ENCODE results near the gene UGT1A7.

DNA sequence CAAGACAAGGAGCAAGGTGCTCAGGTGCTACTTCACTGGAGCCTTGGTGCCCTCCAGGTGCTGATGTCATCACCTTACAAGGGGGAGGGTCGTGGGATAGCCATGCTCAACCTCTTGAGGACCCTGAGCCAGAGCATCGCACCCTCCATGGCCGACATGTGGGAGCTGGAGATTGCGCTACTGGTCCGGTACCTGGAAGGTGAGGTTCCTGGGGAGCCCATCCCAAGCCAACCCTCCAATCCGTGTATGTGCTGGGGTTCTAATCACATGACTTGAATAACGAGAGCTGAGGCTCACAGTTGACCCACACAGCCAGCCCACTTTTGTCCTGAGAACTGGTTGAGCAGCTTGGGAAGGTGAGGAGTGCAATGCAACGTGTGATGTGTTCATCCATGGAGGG lies 122.3 kb downstream of the UGT1A7 start:
- TF ChIP-seq, protein P1, sequence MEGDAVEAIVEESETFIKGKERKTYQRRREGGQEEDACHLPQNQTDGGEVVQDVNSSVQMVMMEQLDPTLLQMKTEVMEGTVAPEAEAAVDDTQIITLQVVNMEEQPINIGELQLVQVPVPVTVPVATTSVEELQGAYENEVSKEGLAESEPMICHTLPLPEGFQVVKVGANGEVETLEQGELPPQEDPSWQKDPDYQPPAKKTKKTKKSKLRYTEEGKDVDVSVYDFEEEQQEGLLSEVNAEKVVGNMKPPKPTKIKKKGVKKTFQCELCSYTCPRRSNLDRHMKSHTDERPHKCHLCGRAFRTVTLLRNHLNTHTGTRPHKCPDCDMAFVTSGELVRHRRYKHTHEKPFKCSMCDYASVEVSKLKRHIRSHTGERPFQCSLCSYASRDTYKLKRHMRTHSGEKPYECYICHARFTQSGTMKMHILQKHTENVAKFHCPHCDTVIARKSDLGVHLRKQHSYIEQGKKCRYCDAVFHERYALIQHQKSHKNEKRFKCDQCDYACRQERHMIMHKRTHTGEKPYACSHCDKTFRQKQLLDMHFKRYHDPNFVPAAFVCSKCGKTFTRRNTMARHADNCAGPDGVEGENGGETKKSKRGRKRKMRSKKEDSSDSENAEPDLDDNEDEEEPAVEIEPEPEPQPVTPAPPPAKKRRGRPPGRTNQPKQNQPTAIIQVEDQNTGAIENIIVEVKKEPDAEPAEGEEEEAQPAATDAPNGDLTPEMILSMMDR (IDR thresholded peaks at IDR 0.05; ENCODE audit: low read depth, low read length, poor library complexity, severe bottlenecking) = no peak
- no peak for TF ChIP-seq EZH2phosphoT487 (IDR thresholded peaks at IDR 0.05; ENCODE audit: borderline replicate concordance, low read length)

All from DOHH2 (cell line).